ENCODE measurements around the gene ULBP1. TPM values are rescaled to one million over a fixed set of nuclear protein-coding genes. Genes with fewer than 3 reads are reported as not detected.
A peak's percentile ranks its signal among the peaks of the same experiment; 100 is the strongest.
"Not testable (repeated sequence)": the region's sequence is repeated elsewhere in the genome, so short reads cannot be mapped to it uniquely, and the experiment has no call there.

The ULBP1 gene
- total and polyA plus RNA-seq, 3 donors from 2014 or later: 2.3 to 5.9 (median 4.7) TPM

- Histone ChIP-seq H3K4me3 (no peak overlapping the region), H3K36me3 (ENCODE audit: low read depth, missing control alignments) (no peaks in the 10 kb centered on the region), H3K27ac (no peak overlapping the region), H3K9me3 (no peaks in the 10 kb centered on the region), H3K4me1 (peaks cover 5% of the 10 kb centered on the region), H3K27me3 (no peaks in the 10 kb centered on the region)
- WGBS, 2 donors: 87 to 91% methylated on average over 4 of the region's 4 CpGs
- DNase-seq: no peak
- no peak for TF ChIP-seq CTCF (IDR thresholded peaks at IDR 0.05)
- no peak for TF ChIP-seq POLR2A (IDR thresholded peaks at IDR 0.05)
- intact Hi-C loops (cut with DNase I; ENCODE audit: low total_unique reads): loop anchor here (10.0 kb wide), 1 partner anchor 185 kb away; no protein-coding TSS in a partner anchor
These were observed 43.9 kb upstream of the ULBP1 start for GRCh38 chr6:149919834-149920225.

GRCh38 chr6:149921361-149921760 lies 42.4 kb upstream of the ULBP1 start:
- Histone ChIP-seq H3K27me3 (no peaks in the 10 kb centered on the region), H3K4me1 (peaks cover 9% of the 10 kb centered on the region), H3K36me3 (ENCODE audit: low read depth, missing control alignments) (no peaks in the 10 kb centered on the region), H3K4me3 (no peak overlapping the region), H3K27ac (no peak overlapping the region), H3K9me3 (no peaks in the 10 kb centered on the region)
- 82 to 90% methylated on average over 6 of the region's 6 CpGs for whole genome bisulfite sequencing, 2 donors
- TF ChIP-seq CTCF (IDR thresholded peaks at IDR 0.05): no peak
- TF ChIP-seq POLR2A (IDR thresholded peaks at IDR 0.05): no peak
- intact Hi-C loops (cut with DNase I; ENCODE audit: low total_unique reads): loop anchor here (10.0 kb wide), 1 partner anchor 187 kb away; no protein-coding TSS in a partner anchor
- no peak for DNase-seq

GRCh38 chr6:149922091-149922490 lies 41.7 kb upstream of the ULBP1 start:
- 42 to 46% methylated on average over 5 of the region's 5 CpGs for WGBS, 2 donors
- not testable (repeated sequence) for H3K9me3 ChIP-seq; H3K27me3 ChIP-seq; H3K27ac ChIP-seq; H3K4me1 ChIP-seq; H3K36me3 ChIP-seq (ENCODE audit: low read depth, missing control alignments); DNase-seq
- intact Hi-C loops (cut with DNase I; ENCODE audit: low total_unique reads): loop anchor here (10.0 kb wide), 1 partner anchor 187 kb away; no protein-coding TSS in a partner anchor
- peak overlapping the region in 1 of 2 donors; percentile 54 for H3K4me3 ChIP-seq

- TF ChIP-seq CTCF (IDR thresholded peaks at IDR 0.05): no peak
- TF ChIP-seq POLR2A (IDR thresholded peaks at IDR 0.05): no peak
- Histone ChIP-seq H3K27ac (no peak within 1 kb of the TSS), H3K9me3 (no peaks in the 10 kb centered on the region), H3K36me3 (ENCODE audit: low read depth, missing control alignments) (no peaks in the 10 kb centered on the region), H3K27me3 (no peaks in the 10 kb centered on the region), H3K4me3 (peak within 1 kb of the TSS; percentile 6 to 54), H3K4me1 (peaks cover 9% of the 10 kb centered on the region)
- intact Hi-C loops (cut with DNase I; ENCODE audit: low total_unique reads): loop anchor here (10.0 kb wide), 1 partner anchor 188 kb away; no protein-coding TSS in a partner anchor
- DNase-seq: peak; percentile 93
- 0% methylated on average over 7 to 40 of the region's 40 CpGs for WGBS, 2 donors
These were observed 41.0 kb upstream of the ULBP1 start, which contains the start of gene RAET1G for GRCh38 chr6:149922642-149923326. RAET1G (minus strand) TSS chr6:149923121; CDS start chr6:149923010, 111 bp downstream.

GRCh38 chr6:149923327-149923986 lies 40.3 kb upstream of the ULBP1 start:
- 19 to 25% methylated on average over 32 to 33 of the region's 33 CpGs for WGBS, 2 donors
- H3K4me3 ChIP-seq: peak overlapping the region in 1 of 2 donors; percentile 54
- TF ChIP-seq POLR2A (IDR thresholded peaks at IDR 0.05) (no peak), CTCF (IDR thresholded peaks at IDR 0.05) (no peak)
- peaks cover 9% of the 10 kb centered on the region for H3K4me1 ChIP-seq
- no peak for DNase-seq
- intact Hi-C loops (cut with DNase I; ENCODE audit: low total_unique reads): loop anchor here (10.0 kb wide), 1 partner anchor 189 kb away; no protein-coding TSS in a partner anchor
- no peaks in the 10 kb centered on the region for H3K36me3 ChIP-seq (ENCODE audit: low read depth, missing control alignments)
- H3K27ac ChIP-seq: no peak overlapping the region
- H3K27me3 ChIP-seq: no peaks in the 10 kb centered on the region
- no peaks in the 10 kb centered on the region for H3K9me3 ChIP-seq

Measured in testis (tissue), 3 donors.